C4-2B (cell line): ENCODE data around the gene SPRYD7.
"Not testable (repeated sequence)": the region's sequence is repeated elsewhere in the genome, so short reads cannot be mapped to it uniquely, and the experiment has no call there.

Experiments used
- H3K27ac ChIP-seq: fragments of 450-650 bp; 2 replicates; pipeline ENCODE4 v1.5.1; 2017
- CTCF ChIP-seq: fragments of 450-650 bp; conservative IDR thresholded peaks from 2 replicates; pipeline ENCODE4 v1.5.1; 2017; ENCODE audit warnings: mild to moderate bottlenecking
- ZFX ChIP-seq: fragments of 450-650 bp; IDR thresholded peaks from 2 replicates; pipeline ENCODE4 v1.6.1; 2017

SPRYD7 gene

GRCh38 chr13:49932066-49932465 lies 4.1 kb downstream of the SPRYD7 start:
- H3K27ac ChIP-seq, result no peak overlapping the region; the same call in 1 of the 2 replicates
- TF ChIP-seq ZFX (no peak), CTCF (no peak)

GRCh38 chr13:49927755-49928154 lies 8.4 kb downstream of the SPRYD7 start:
- TF ChIP-seq ZFX, result no peak
- TF ChIP-seq CTCF, result no peak
- H3K27ac ChIP-seq, result no peak overlapping the region

GRCh38 chr13:49925881-49926418 lies 10.2 kb downstream of the SPRYD7 start:
- TF ChIP-seq CTCF (no peak), ZFX (no peak)
- H3K27ac ChIP-seq, result no peak overlapping the region; the same call in 1 of the 2 replicates

- H3K27ac ChIP-seq, result no peak overlapping the region
Observed at GRCh38 chr13:49922301-49922700, 13.8 kb downstream of the SPRYD7 start.

GRCh38 chr13:49920969-49921368 lies 15.2 kb downstream of the SPRYD7 start:
- not testable (repeated sequence) for H3K27ac ChIP-seq

More at GRCh38 chr13:49922301-49922700, 13.8 kb downstream of the SPRYD7 start:
- TF ChIP-seq ZFX (no peak), CTCF (no peak)

- not testable (repeated sequence) for H3K27ac ChIP-seq
Observed at GRCh38 chr13:49918106-49918505, 18.0 kb downstream of the SPRYD7 start.

GRCh38 chr13:49914947-49915346 lies 21.2 kb downstream of the SPRYD7 start:
- no peak for TF ChIP-seq ZFX
- TF ChIP-seq CTCF, result no peak

GRCh38 chr13:49908637-49909036 lies 27.5 kb downstream of the SPRYD7 start:
- no peak overlapping the region for H3K27ac ChIP-seq
- no peak for TF ChIP-seq ZFX
- peak; percentile 61 for TF ChIP-seq CTCF

More at GRCh38 chr13:49914947-49915346, 21.2 kb downstream of the SPRYD7 start:
- no peak overlapping the region for H3K27ac ChIP-seq
